ENCODE measurements around the gene S100A3. TPM values are rescaled to one million over a fixed set of nuclear protein-coding genes. Genes with fewer than 3 reads are reported as not detected.

S100A3 gene
- total and polyA plus RNA-seq, 2 experiments from 2014 or later: 0.42 TPM; not detected in 1

DNA sequence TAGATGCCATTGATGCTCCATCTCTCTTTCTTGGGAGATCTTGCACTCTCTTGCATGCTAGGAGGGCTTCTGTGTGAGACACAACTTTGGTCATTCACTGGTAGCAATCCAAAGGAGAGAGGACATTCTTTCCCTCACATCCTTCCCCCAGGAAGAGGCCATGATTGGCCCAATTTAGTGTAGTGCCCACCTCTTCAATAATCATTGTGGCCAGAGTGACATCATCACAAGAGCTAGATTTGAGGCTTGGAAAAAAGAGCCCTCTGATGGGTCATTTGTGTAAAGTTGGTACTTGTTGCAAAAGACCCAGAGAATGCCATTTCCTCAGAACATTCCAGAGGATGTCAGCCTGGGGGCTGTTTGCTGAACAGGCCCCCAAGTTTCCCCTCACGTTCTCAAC is 43.5 kb downstream of the S100A3 start:
- H3K4me1 ChIP-seq (ENCODE audit: low read depth): no peaks in the 10 kb centered on the region
- TF ChIP-seq CTCF (IDR thresholded peaks at IDR 0.05; ENCODE audit: low read depth, low read length): no peak
- no peaks in the 10 kb centered on the region for H3K36me3 ChIP-seq
- DNase-seq (ENCODE audit: low read depth in 1 of 2, low spot score in 1 of 2): no peak
- no peak overlapping the region for H3K27ac ChIP-seq
- no peaks in the 10 kb centered on the region for H3K9me3 ChIP-seq (ENCODE audit: low read depth)
- no peak overlapping the region for H3K4me3 ChIP-seq
- no peaks in the 10 kb centered on the region for H3K27me3 ChIP-seq

DNA sequence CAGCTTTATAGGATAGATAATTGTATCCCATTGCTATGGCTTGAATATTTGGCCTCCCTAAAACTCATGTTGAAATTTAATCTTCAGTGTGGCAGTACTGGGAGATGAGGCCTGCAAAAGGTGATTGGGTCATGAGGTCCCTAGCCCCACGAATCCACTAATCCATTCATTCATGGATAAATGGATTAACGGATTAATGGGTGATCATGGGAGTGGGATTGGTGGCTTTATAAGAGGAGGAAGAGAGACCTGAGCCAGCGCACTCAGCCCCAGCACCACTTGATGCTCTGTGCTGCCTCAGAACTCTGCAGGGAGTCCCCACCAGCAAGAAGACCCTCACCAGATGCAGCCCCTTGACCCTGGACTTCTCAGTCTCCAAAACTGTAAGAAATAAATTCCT is 45.3 kb downstream of the S100A3 start:
- H3K36me3 ChIP-seq: no peaks in the 10 kb centered on the region
- H3K4me1 ChIP-seq (ENCODE audit: low read depth): no peaks in the 10 kb centered on the region
- no peak for DNase-seq (ENCODE audit: low read depth in 1 of 2, low spot score in 1 of 2)
- no peaks in the 10 kb centered on the region for H3K27me3 ChIP-seq
- no peak for TF ChIP-seq CTCF (IDR thresholded peaks at IDR 0.05; ENCODE audit: low read depth, low read length)
- H3K9me3 ChIP-seq (ENCODE audit: low read depth): no peaks in the 10 kb centered on the region
- H3K27ac ChIP-seq: no peak overlapping the region
- no peak overlapping the region for H3K4me3 ChIP-seq

DNA sequence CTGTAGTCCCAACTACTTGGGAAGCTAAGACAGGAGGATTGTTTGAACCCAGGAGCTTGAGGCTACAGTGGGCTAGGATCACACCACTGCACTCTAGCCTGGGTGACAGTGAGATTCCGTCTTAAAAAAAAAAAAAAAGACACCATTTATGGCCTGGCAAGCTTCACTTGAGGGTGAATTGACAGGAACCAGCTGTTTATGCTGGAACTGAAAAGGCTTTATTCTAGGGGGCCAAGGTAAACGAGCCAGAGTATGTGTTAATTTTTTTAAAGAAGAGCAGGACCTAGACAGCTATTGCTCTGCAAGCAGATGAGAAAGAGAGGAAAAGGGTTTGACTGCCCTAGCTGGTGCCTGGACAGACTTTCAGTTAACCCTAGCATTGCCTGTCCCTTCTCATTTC is 50.3 kb downstream of the S100A3 start:
- DNase-seq (ENCODE audit: low read depth in 1 of 2, low spot score in 1 of 2): peak in 1 of 2 donors; percentile 64
- H3K4me1 ChIP-seq (ENCODE audit: low read depth): peaks cover 19% of the 10 kb centered on the region
- no peak overlapping the region for H3K4me3 ChIP-seq
- H3K9me3 ChIP-seq (ENCODE audit: low read depth): no peaks in the 10 kb centered on the region
- H3K36me3 ChIP-seq: no peaks in the 10 kb centered on the region
- TF ChIP-seq CTCF (IDR thresholded peaks at IDR 0.05; ENCODE audit: low read depth, low read length): no peak
- no peak overlapping the region for H3K27ac ChIP-seq
- no peaks in the 10 kb centered on the region for H3K27me3 ChIP-seq

Other genes starting within 250 kb of the S100A3 start
- not detected in 2 replicates for gene PGLYRP3, start 236.3 kb downstream of the S100A3 start, total RNA-seq
- gene PGLYRP3, start 236.3 kb downstream of the S100A3 start, polyA plus RNA-seq: not detected in 2 replicates
- gene PGLYRP4, start 200.4 kb downstream of the S100A3 start, total RNA-seq: not detected in 2 replicates
- gene PGLYRP4, start 200.4 kb downstream of the S100A3 start, polyA plus RNA-seq: 0.33 TPM in 1 of 2 replicates, not detected in the other
- gene S100A9, start 191.4 kb downstream of the S100A3 start, total RNA-seq: 0.74 and 1.3 TPM in 2 replicates
- gene S100A9, start 191.4 kb downstream of the S100A3 start, polyA plus RNA-seq: 3.0 TPM in 1 of 2 replicates, not detected in the other
- gene S100A12, start 173.6 kb downstream of the S100A3 start, total RNA-seq: not detected in 2 replicates
- gene S100A12, start 173.6 kb downstream of the S100A3 start, polyA plus RNA-seq: not detected in 2 replicates
- 1.9 TPM in 1 of 2 replicates, not detected in the other for gene S100A8, start 158.2 kb downstream of the S100A3 start, total RNA-seq
- gene S100A8, start 158.2 kb downstream of the S100A3 start, polyA plus RNA-seq: 4.4 and 12.2 TPM in 2 replicates
- gene S100A7A, start 132.7 kb downstream of the S100A3 start, total RNA-seq: not detected in 2 replicates
- gene S100A7A, start 132.7 kb downstream of the S100A3 start, polyA plus RNA-seq: not detected in 2 replicates
- gene S100A7, start 88.6 kb downstream of the S100A3 start, total RNA-seq: not detected in 2 replicates
- gene S100A7, start 88.6 kb downstream of the S100A3 start, polyA plus RNA-seq: not detected in 2 replicates
- 13.7 and 23.1 TPM in 2 replicates for gene S100A6, start 13.3 kb downstream of the S100A3 start, total RNA-seq
- 40.7 and 54.7 TPM in 2 replicates for gene S100A6, start 13.3 kb downstream of the S100A3 start, polyA plus RNA-seq
- not detected in 2 replicates for gene S100A5, start 8.3 kb downstream of the S100A3 start, total RNA-seq
- 0.31 and 0.52 TPM in 2 replicates for gene S100A5, start 8.3 kb downstream of the S100A3 start, polyA plus RNA-seq
- gene S100A4, start 3.5 kb downstream of the S100A3 start, total RNA-seq: 74.1 and 89.4 TPM in 2 replicates
- gene S100A4, start 3.5 kb downstream of the S100A3 start, polyA plus RNA-seq: 129 and 133 TPM in 2 replicates
- gene S100A2, start 16.6 kb upstream of the S100A3 start, total RNA-seq: 0.35 TPM in 1 of 2 replicates, not detected in the other
- gene S100A2, start 16.6 kb upstream of the S100A3 start, polyA plus RNA-seq: 2.3 and 3.7 TPM in 2 replicates
- 59.7 and 76.6 TPM in 2 replicates for gene S100A16, start 63.9 kb upstream of the S100A3 start, total RNA-seq
- 110 and 120 TPM in 2 replicates for gene S100A16, start 63.9 kb upstream of the S100A3 start, polyA plus RNA-seq
- gene S100A14, start 67.1 kb upstream of the S100A3 start, total RNA-seq: 0.51 TPM in 1 of 2 replicates, not detected in the other
- 0.70 and 1.9 TPM in 2 replicates for gene S100A14, start 67.1 kb upstream of the S100A3 start, polyA plus RNA-seq
- gene S100A13, start 78.2 kb upstream of the S100A3 start, total RNA-seq: 98.4 and 101 TPM in 2 replicates
- gene S100A13, start 78.2 kb upstream of the S100A3 start, polyA plus RNA-seq: 192 and 250 TPM in 2 replicates
- gene S100A1, start 79.2 kb upstream of the S100A3 start, total RNA-seq: 2.2 and 7.6 TPM in 2 replicates
- gene S100A1, start 79.2 kb upstream of the S100A3 start, polyA plus RNA-seq: 0.42 TPM in 1 of 2 replicates, not detected in the other
- gene CHTOP, start 84.8 kb upstream of the S100A3 start, total RNA-seq: 71.0 and 78.0 TPM in 2 replicates
- gene CHTOP, start 84.8 kb upstream of the S100A3 start, polyA plus RNA-seq: 94.3 and 104 TPM in 2 replicates
- gene SNAPIN, start 109.4 kb upstream of the S100A3 start, total RNA-seq: 56.1 and 83.4 TPM in 2 replicates
- gene SNAPIN, start 109.4 kb upstream of the S100A3 start, polyA plus RNA-seq: 113 and 115 TPM in 2 replicates
- 174 and 200 TPM in 2 replicates for gene ILF2, start 121.7 kb upstream of the S100A3 start, total RNA-seq
- gene ILF2, start 121.7 kb upstream of the S100A3 start, polyA plus RNA-seq: 276 and 294 TPM in 2 replicates
- 1.1 and 1.4 TPM in 2 replicates for gene NPR1, start 129.4 kb upstream of the S100A3 start, total RNA-seq
- gene NPR1, start 129.4 kb upstream of the S100A3 start, polyA plus RNA-seq: 1.7 and 3.9 TPM in 2 replicates
- gene INTS3, start 178.8 kb upstream of the S100A3 start, total RNA-seq: 45.4 and 73.5 TPM in 2 replicates
- 39.7 and 60.5 TPM in 2 replicates for gene INTS3, start 178.8 kb upstream of the S100A3 start, polyA plus RNA-seq
- gene SLC27A3, start 226.1 kb upstream of the S100A3 start, total RNA-seq: 20.7 and 27.7 TPM in 2 replicates
- gene SLC27A3, start 226.1 kb upstream of the S100A3 start, polyA plus RNA-seq: 30.6 and 46.7 TPM in 2 replicates